Neural crest cell (in vitro differentiated cells): Measurements from ENCODE around the gene HHATL. TPM values are rescaled to one million over a fixed set of nuclear protein-coding genes. Genes with fewer than 3 reads are reported as not detected.

Experiments used
- DNase-seq: peaks from one replicate; pipeline ENCODE4 v3.0.0; 2021; ENCODE audit warnings: low read depth, mixed read lengths, low spot score
- H3K27ac Mint-ChIP-seq: one replicate; pipeline ENCODE4 v1.8.0; 2021; ENCODE audit warnings: mild to moderate bottlenecking, mixed read lengths; ENCODE audit not compliant: unreplicated experiment
- H3K27me3 Mint-ChIP-seq: 2 replicates; pipeline ENCODE4 v1.8.0; 2021; ENCODE audit warnings: low read depth, mild to moderate bottlenecking, mixed read lengths
- H3K36me3 Mint-ChIP-seq: 2 replicates; pipeline ENCODE4 v1.8.0; 2021; ENCODE audit warnings: low read depth, mild to moderate bottlenecking, mixed read lengths
- H3K4me1 Mint-ChIP-seq: 2 replicates; pipeline ENCODE4 v1.8.0; 2021; ENCODE audit warnings: mixed read lengths
- H3K4me3 Mint-ChIP-seq: one replicate; pipeline ENCODE4 v1.8.0; 2021; ENCODE audit warnings: mild to moderate bottlenecking, mixed read lengths
- H3K9me3 Mint-ChIP-seq: 2 replicates; pipeline ENCODE4 v1.8.0; 2021; ENCODE audit warnings: mixed read lengths
- CTCF ChIP-seq: fragments of 200-600 bp; sonication (generic); conservative IDR thresholded peaks from 2 replicates; pipeline ENCODE4 v1.5.0; 2021; ENCODE audit warnings: antibody characterized with exemption, mild to moderate bottlenecking
- long read RNA-seq: library from polyadenylated mRNA; unstranded; transcript quantifications from one replicate; pipeline ENCODE4 v2.0.0, GENCODE V29; 2020
- total RNA-seq: library from RNA; stranded (reverse); gene quantifications from 2 replicates; pipeline ENCODE4 v1.2.1, GENCODE V29; 2021

HHATL gene
- not detected in 2 replicates for total RNA-seq
- long read RNA-seq = 0 reads

GRCh38 chr3:42702066-42702951 lies at the start of gene HHATL:
Gene HHATL, minus strand, starts transcription at chr3:42702798. Its CDS starts 1,972 bp downstream, at chr3:42700826.
- Mint-ChIP-seq H3K27me3 (no peaks in the 10 kb centered on the region), H3K36me3 (no peaks in the 10 kb centered on the region), H3K9me3 (no peaks in the 10 kb centered on the region), H3K27ac (no peak within 1 kb of the TSS), H3K4me3 (no peak within 1 kb of the TSS), H3K4me1 (peaks cover 3% of the 10 kb centered on the region)
- no peak for DNase-seq
- no peak for TF ChIP-seq CTCF

GRCh38 chr3:42751609-42752008 lies 49.0 kb upstream of the HHATL start:
- no peak for DNase-seq
- no peak for TF ChIP-seq CTCF

GRCh38 chr3:42750834-42751233 lies 48.2 kb upstream of the HHATL start:
- Mint-ChIP-seq H3K36me3 (no peaks in the 10 kb centered on the region), H3K4me3 (no peak overlapping the region), H3K4me1 (peaks cover 5% of the 10 kb centered on the region), H3K9me3 (no peaks in the 10 kb centered on the region), H3K27ac (no peak overlapping the region), H3K27me3 (no peaks in the 10 kb centered on the region)
- DNase-seq = no peak
- no peak for TF ChIP-seq CTCF

More at GRCh38 chr3:42751609-42752008, 49.0 kb upstream of the HHATL start:
- no peaks in the 10 kb centered on the region for H3K9me3 Mint-ChIP-seq
- H3K4me3 Mint-ChIP-seq = no peak overlapping the region
- no peaks in the 10 kb centered on the region for H3K36me3 Mint-ChIP-seq
- no peaks in the 10 kb centered on the region for H3K27me3 Mint-ChIP-seq
- H3K4me1 Mint-ChIP-seq = peaks cover 6% of the 10 kb centered on the region
- no peak overlapping the region for H3K27ac Mint-ChIP-seq

- H3K9me3 Mint-ChIP-seq = no peaks in the 10 kb centered on the region
- H3K36me3 Mint-ChIP-seq = no peaks in the 10 kb centered on the region
- no peak for DNase-seq
- H3K27ac Mint-ChIP-seq = no peak overlapping the region
- H3K4me3 Mint-ChIP-seq = no peak overlapping the region
- H3K4me1 Mint-ChIP-seq = no peaks in the 10 kb centered on the region
- peak; percentile 36 for TF ChIP-seq CTCF
- H3K27me3 Mint-ChIP-seq = no peaks in the 10 kb centered on the region
These were observed 47.2 kb upstream of the HHATL start for GRCh38 chr3:42749753-42750231.

- DNase-seq = no peak
- Mint-ChIP-seq H3K27ac (no peak overlapping the region), H3K4me3 (no peak overlapping the region), H3K9me3 (no peaks in the 10 kb centered on the region), H3K27me3 (no peaks in the 10 kb centered on the region), H3K36me3 (no peaks in the 10 kb centered on the region), H3K4me1 (no peaks in the 10 kb centered on the region)
- TF ChIP-seq CTCF = no peak
These were observed 46.6 kb upstream of the HHATL start for GRCh38 chr3:42749025-42749752.
